GM20000 (cell line): ENCODE measurements around the gene SPTBN2.
"Not testable (repeated sequence)": the region's sequence is repeated elsewhere in the genome, so short reads cannot be mapped to it uniquely, and the experiment has no call there.

ENCODE experiments used
- DNase-seq: peaks from one replicate; pipeline ENCODE4 v3.0.0; 2012; ENCODE audit warnings: low spot score
- CTCF ChIP-seq: IDR thresholded peaks from 2 replicates; pipeline ENCODE4 v1.5.1; 2012; ENCODE audit warnings: mild to moderate bottlenecking, control low read depth; ENCODE audit errors: extremely low read depth, missing control alignments

Gene SPTBN2

GRCh38 chr11:66646828-66647227, 82.2 kb downstream of the SPTBN2 start:
- no peak for DNase-seq
- no peak for TF ChIP-seq CTCF

GRCh38 chr11:66643745-66644437, 85.1 kb downstream of the SPTBN2 start:
- DNase-seq, result no peak
- no peak for TF ChIP-seq CTCF

- no peak for TF ChIP-seq CTCF
- DNase-seq, result no peak
Measured at GRCh38 chr11:66641834-66642233, 87.2 kb downstream of the SPTBN2 start.

- DNase-seq, result not testable (repeated sequence)
Measured at GRCh38 chr11:66639814-66640340, 89.1 kb downstream of the SPTBN2 start.

- DNase-seq, result no peak
- no peak for TF ChIP-seq CTCF
Measured at GRCh38 chr11:66639066-66639813, 89.8 kb downstream of the SPTBN2 start.

- no peak for TF ChIP-seq CTCF
- peak; percentile 95 for DNase-seq
Measured at GRCh38 chr11:66638177-66639065, 90.6 kb downstream of the SPTBN2 start, which contains the start of gene RBM4. TSS of gene RBM4 (plus strand) at chr11:66638703. CDS start at chr11:66639712, 1,009 bp downstream.

GRCh38 chr11:66637557-66638176, 91.3 kb downstream of the SPTBN2 start:
- TF ChIP-seq CTCF, result no peak

More at GRCh38 chr11:66637557-66638176, 91.3 kb downstream of the SPTBN2 start:
- no peak for DNase-seq
